Measurements from ENCODE around the gene ZNFX1.

DNA sequence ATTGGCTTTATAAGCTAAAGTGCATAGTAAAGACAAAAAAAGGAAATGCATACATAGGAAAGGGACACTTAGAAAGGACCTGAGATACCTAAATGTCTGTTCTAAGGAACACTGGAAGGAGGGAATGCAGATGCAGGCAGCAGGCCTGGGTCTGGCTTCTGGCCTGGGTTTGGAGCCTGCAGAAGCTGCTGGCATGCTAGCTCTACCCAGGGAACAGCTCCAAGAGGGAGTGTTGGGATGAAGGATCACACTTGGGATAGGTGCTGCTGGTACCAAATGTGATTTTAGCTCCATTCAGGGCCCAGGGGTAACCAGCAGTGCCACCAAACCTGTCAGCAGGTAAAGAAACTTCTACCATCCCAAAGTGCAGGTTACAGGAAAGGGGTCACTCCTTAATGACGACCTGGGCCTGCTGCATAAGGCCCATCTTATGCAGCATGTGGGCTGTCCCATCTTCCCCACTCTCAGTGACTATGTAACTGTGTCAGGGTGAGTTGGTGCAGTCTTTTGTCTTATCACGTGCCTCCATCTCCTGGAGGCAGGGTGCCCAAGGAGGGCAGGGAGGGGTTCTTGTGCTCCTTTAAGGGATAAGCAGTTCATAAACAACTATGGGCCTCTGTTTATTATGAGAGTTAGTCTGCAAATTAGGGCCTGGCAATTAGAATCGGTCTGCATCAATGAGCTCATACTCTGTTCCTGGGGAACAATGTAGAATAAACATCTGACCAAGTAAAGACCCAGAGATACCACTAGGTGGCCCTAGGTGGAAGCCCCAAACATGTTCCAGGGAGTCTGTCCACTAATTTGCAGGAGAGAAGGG lies 31.7 kb downstream of the ZNFX1 start:
- TF ChIP-seq SIN3A (IDR thresholded peaks at IDR 0.05; ENCODE audit: borderline replicate concordance, low read depth, low read length), result no peak
- no peak for TF ChIP-seq TAF1 (IDR thresholded peaks at IDR 0.05; ENCODE audit: borderline replicate concordance, low read depth, low read length)
- TF ChIP-seq, protein P1, sequence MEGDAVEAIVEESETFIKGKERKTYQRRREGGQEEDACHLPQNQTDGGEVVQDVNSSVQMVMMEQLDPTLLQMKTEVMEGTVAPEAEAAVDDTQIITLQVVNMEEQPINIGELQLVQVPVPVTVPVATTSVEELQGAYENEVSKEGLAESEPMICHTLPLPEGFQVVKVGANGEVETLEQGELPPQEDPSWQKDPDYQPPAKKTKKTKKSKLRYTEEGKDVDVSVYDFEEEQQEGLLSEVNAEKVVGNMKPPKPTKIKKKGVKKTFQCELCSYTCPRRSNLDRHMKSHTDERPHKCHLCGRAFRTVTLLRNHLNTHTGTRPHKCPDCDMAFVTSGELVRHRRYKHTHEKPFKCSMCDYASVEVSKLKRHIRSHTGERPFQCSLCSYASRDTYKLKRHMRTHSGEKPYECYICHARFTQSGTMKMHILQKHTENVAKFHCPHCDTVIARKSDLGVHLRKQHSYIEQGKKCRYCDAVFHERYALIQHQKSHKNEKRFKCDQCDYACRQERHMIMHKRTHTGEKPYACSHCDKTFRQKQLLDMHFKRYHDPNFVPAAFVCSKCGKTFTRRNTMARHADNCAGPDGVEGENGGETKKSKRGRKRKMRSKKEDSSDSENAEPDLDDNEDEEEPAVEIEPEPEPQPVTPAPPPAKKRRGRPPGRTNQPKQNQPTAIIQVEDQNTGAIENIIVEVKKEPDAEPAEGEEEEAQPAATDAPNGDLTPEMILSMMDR (IDR thresholded peaks at IDR 0.05), result peak; percentile 79
- TF ChIP-seq TEAD4 (IDR thresholded peaks at IDR 0.05; ENCODE audit: borderline replicate concordance, insufficient read depth), result no peak
- TF ChIP-seq, protein P2, sequence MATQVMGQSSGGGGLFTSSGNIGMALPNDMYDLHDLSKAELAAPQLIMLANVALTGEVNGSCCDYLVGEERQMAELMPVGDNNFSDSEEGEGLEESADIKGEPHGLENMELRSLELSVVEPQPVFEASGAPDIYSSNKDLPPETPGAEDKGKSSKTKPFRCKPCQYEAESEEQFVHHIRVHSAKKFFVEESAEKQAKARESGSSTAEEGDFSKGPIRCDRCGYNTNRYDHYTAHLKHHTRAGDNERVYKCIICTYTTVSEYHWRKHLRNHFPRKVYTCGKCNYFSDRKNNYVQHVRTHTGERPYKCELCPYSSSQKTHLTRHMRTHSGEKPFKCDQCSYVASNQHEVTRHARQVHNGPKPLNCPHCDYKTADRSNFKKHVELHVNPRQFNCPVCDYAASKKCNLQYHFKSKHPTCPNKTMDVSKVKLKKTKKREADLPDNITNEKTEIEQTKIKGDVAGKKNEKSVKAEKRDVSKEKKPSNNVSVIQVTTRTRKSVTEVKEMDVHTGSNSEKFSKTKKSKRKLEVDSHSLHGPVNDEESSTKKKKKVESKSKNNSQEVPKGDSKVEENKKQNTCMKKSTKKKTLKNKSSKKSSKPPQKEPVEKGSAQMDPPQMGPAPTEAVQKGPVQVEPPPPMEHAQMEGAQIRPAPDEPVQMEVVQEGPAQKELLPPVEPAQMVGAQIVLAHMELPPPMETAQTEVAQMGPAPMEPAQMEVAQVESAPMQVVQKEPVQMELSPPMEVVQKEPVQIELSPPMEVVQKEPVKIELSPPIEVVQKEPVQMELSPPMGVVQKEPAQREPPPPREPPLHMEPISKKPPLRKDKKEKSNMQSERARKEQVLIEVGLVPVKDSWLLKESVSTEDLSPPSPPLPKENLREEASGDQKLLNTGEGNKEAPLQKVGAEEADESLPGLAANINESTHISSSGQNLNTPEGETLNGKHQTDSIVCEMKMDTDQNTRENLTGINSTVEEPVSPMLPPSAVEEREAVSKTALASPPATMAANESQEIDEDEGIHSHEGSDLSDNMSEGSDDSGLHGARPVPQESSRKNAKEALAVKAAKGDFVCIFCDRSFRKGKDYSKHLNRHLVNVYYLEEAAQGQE (IDR thresholded peaks at IDR 0.05; ENCODE audit: low read depth, low read length), result no peak
- no peak for TF ChIP-seq RCOR1 (IDR thresholded peaks at IDR 0.05; ENCODE audit: low read length)
- TF ChIP-seq NRF1 (IDR thresholded peaks at IDR 0.05; ENCODE audit: low read depth, low read length), result no peak
- TF ChIP-seq ELF1 (IDR thresholded peaks at IDR 0.05), result no peak
- no peak for TF ChIP-seq EP300 (IDR thresholded peaks at IDR 0.05; ENCODE audit: borderline replicate concordance in 1 of 2, low read depth in 1 of 2, low read length in 1 of 2)
- TF ChIP-seq, protein P3, sequence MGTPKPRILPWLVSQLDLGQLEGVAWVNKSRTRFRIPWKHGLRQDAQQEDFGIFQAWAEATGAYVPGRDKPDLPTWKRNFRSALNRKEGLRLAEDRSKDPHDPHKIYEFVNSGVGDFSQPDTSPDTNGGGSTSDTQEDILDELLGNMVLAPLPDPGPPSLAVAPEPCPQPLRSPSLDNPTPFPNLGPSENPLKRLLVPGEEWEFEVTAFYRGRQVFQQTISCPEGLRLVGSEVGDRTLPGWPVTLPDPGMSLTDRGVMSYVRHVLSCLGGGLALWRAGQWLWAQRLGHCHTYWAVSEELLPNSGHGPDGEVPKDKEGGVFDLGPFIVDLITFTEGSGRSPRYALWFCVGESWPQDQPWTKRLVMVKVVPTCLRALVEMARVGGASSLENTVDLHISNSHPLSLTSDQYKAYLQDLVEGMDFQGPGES (IDR thresholded peaks at IDR 0.05; ENCODE audit: low read depth, low read length), result no peak
- TF ChIP-seq, protein P4, sequence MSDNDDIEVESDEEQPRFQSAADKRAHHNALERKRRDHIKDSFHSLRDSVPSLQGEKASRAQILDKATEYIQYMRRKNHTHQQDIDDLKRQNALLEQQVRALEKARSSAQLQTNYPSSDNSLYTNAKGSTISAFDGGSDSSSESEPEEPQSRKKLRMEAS (IDR thresholded peaks at IDR 0.05; ENCODE audit: low read depth), result no peak
- no peak for TF ChIP-seq POLR2AphosphoS5 (IDR thresholded peaks at IDR 0.05; ENCODE audit: low read depth, low read length)
- no peak for TF ChIP-seq JUND (IDR thresholded peaks at IDR 0.05)
